ENCODE measurements around the gene CACNA1C.

DNA sequence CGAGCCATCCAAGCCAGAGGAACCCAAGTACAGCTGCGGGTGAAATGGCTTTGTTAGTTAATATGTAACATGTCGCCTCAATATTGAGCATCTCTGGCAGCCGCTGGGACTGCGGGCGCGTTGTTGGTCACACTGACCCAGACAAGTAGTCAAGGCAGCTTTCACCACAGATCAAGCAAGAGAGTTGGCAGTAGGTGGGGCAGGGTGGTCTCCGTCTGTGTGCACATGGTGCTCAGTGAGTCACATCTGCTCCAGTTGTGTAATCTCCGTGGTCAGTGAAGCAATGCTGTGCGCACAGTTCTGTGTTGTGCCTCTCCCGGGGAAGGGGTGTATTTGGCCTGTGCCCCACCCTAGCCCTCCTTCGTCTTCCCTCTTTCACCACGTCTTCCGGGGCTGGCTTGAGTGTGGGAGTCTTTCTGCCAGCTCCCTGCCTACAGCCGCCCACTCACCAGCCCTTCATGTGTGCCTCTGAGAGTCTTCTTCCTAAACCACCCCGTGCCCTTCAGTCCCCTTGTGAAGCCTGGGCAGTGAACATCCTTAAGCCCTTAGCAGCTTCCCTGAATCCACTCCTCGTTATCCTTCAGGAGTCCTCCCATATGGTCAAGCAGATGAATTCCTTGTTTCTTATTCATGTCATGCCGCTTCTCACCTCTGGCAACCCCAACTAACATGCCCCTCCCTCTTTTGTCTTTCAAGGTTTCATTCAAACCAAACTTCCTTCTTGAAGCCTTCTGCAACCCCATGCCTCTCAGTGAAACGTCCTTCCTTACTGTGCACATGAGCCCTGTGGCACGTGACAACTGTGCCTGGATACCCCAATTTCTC lies 242.1 kb downstream of the CACNA1C start:
- TF ChIP-seq, protein P1, sequence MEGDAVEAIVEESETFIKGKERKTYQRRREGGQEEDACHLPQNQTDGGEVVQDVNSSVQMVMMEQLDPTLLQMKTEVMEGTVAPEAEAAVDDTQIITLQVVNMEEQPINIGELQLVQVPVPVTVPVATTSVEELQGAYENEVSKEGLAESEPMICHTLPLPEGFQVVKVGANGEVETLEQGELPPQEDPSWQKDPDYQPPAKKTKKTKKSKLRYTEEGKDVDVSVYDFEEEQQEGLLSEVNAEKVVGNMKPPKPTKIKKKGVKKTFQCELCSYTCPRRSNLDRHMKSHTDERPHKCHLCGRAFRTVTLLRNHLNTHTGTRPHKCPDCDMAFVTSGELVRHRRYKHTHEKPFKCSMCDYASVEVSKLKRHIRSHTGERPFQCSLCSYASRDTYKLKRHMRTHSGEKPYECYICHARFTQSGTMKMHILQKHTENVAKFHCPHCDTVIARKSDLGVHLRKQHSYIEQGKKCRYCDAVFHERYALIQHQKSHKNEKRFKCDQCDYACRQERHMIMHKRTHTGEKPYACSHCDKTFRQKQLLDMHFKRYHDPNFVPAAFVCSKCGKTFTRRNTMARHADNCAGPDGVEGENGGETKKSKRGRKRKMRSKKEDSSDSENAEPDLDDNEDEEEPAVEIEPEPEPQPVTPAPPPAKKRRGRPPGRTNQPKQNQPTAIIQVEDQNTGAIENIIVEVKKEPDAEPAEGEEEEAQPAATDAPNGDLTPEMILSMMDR (conservative IDR thresholded peaks at IDR 0.05 in 1 of 2, IDR thresholded peaks at IDR 0.05 in 1 of 2; ENCODE audit: low read depth in 1 of 2, low read length in 2 of 2): no peak
- TF ChIP-seq EZH2 (IDR thresholded peaks at IDR 0.05; ENCODE audit: low read length, missing control alignments): no peak
